GM18951 (cell line): Measurements from ENCODE around the gene BNC2.

Source experiments
- POLR2A ChIP-seq: IDR thresholded peaks from 4 replicates; pipeline ENCODE4 v1.6.1; 2011; ENCODE audit warnings: mild to moderate bottlenecking; ENCODE audit not compliant: insufficient read length, insufficient read depth; ENCODE audit errors: extremely low read depth
- in situ Hi-C: fragments of 300-500 bp; cut with MboI; formaldehyde crosslinking; loops from one replicate; pipeline ENCODE4 v1.12.0; 2022; ENCODE audit warnings: low sequenced_read_pairs, mixed read lengths, inconsistent platforms; ENCODE audit not compliant: unreplicated experiment

BNC2 gene

GRCh38 chr9:16639644-16640043 lies 230.8 kb downstream of the BNC2 start:
- TF ChIP-seq POLR2A: no peak
- in situ Hi-C loops: no loop called here

GRCh38 chr9:16637911-16638310 lies 232.6 kb downstream of the BNC2 start:
- in situ Hi-C loops: no loop called here
- no peak for TF ChIP-seq POLR2A

- in situ Hi-C loops: no loop called here
- TF ChIP-seq POLR2A: no peak
Observed at GRCh38 chr9:16637218-16637617, 233.3 kb downstream of the BNC2 start.

- in situ Hi-C loops: no loop called here
- TF ChIP-seq POLR2A: no peak
Observed at GRCh38 chr9:16633794-16634193, 236.7 kb downstream of the BNC2 start.

GRCh38 chr9:16628413-16628812 lies 242.1 kb downstream of the BNC2 start:
- TF ChIP-seq POLR2A: no peak
- in situ Hi-C loops: no loop called here

- no peak for TF ChIP-seq POLR2A
- in situ Hi-C loops: no loop called here
Observed at GRCh38 chr9:16627967-16628366, 242.5 kb downstream of the BNC2 start.

- no peak for TF ChIP-seq POLR2A
- in situ Hi-C loops: no loop called here
Observed at GRCh38 chr9:16627521-16627920, 242.9 kb downstream of the BNC2 start.

- in situ Hi-C loops: no loop called here
- TF ChIP-seq POLR2A: no peak
Observed at GRCh38 chr9:16626577-16627130, 243.8 kb downstream of the BNC2 start.

- in situ Hi-C loops: no loop called here
- no peak for TF ChIP-seq POLR2A
Observed at GRCh38 chr9:16625811-16626210, 244.7 kb downstream of the BNC2 start.

GRCh38 chr9:16625161-16625631 lies 245.3 kb downstream of the BNC2 start:
- TF ChIP-seq POLR2A: no peak
- in situ Hi-C loops: no loop called here

- in situ Hi-C loops: no loop called here
- TF ChIP-seq POLR2A: no peak
Observed at GRCh38 chr9:16624744-16625117, 245.7 kb downstream of the BNC2 start.

- no peak for TF ChIP-seq POLR2A
- in situ Hi-C loops: no loop called here
Observed at GRCh38 chr9:16623989-16624743, 246.3 kb downstream of the BNC2 start.

GRCh38 chr9:16622541-16622940 lies 247.9 kb downstream of the BNC2 start:
- in situ Hi-C loops: no loop called here
- no peak for TF ChIP-seq POLR2A

GRCh38 chr9:16619914-16620520 lies 250.5 kb downstream of the BNC2 start:
- in situ Hi-C loops: no loop called here

More at GRCh38 chr9:16619914-16620520, 250.5 kb downstream of the BNC2 start:
- no peak for TF ChIP-seq POLR2A
